ENCODE results near the gene STPG3.

- TF ChIP-seq CTCF (IDR thresholded peaks at IDR 0.05) (no peak), POLR2A (IDR thresholded peaks at IDR 0.05) (no peak)
Observed at GRCh38 chr9:137272241-137273094, 21.4 kb downstream of the STPG3 start.
